Measurements from ENCODE around the gene SETMAR.
"Not testable (repeated sequence)": the region's sequence is repeated elsewhere in the genome, so short reads cannot be mapped to it uniquely, and the experiment has no call there.

The SETMAR gene

GRCh38 chr3:4313606-4314293, 10.6 kb downstream of the SETMAR start:
- no peak for DNase-seq (ENCODE audit: low spot score)

- no peak for DNase-seq (ENCODE audit: low spot score)
These were observed 11.5 kb downstream of the SETMAR start for GRCh38 chr3:4314688-4315087.

- no peak for DNase-seq (ENCODE audit: low spot score)
These were observed 17.1 kb downstream of the SETMAR start for GRCh38 chr3:4320096-4320911.

- no peak for DNase-seq (ENCODE audit: low spot score)
These were observed 18.6 kb downstream of the SETMAR start for GRCh38 chr3:4321732-4322131.

GRCh38 chr3:4322635-4323034, 19.5 kb downstream of the SETMAR start:
- no peak for DNase-seq (ENCODE audit: low spot score)

- no peak for DNase-seq (ENCODE audit: low spot score)
These were observed 20.3 kb downstream of the SETMAR start for GRCh38 chr3:4323246-4324027.

GRCh38 chr3:4326868-4327267, 23.7 kb downstream of the SETMAR start:
- DNase-seq (ENCODE audit: low spot score) = no peak

GRCh38 chr3:4329806-4330205, 26.6 kb downstream of the SETMAR start:
- not testable (repeated sequence) for DNase-seq (ENCODE audit: low spot score)

GRCh38 chr3:4332111-4332510, 28.9 kb downstream of the SETMAR start:
- no peak for DNase-seq (ENCODE audit: low spot score)

- no peak for DNase-seq (ENCODE audit: low spot score)
These were observed 29.4 kb downstream of the SETMAR start for GRCh38 chr3:4332574-4332973.

- no peak for DNase-seq (ENCODE audit: low spot score)
These were observed 29.8 kb downstream of the SETMAR start for GRCh38 chr3:4332991-4333390.

- DNase-seq (ENCODE audit: low spot score) = no peak
These were observed 31.4 kb downstream of the SETMAR start for GRCh38 chr3:4334548-4334947.

GRCh38 chr3:4335840-4336562, 32.8 kb downstream of the SETMAR start:
- DNase-seq (ENCODE audit: low spot score) = no peak

GRCh38 chr3:4336850-4337546, 33.8 kb downstream of the SETMAR start:
- DNase-seq (ENCODE audit: low spot score) = no peak

GRCh38 chr3:4338751-4339150, 35.6 kb downstream of the SETMAR start:
- no peak for DNase-seq (ENCODE audit: low spot score)

GRCh38 chr3:4340077-4340410, 36.9 kb downstream of the SETMAR start:
- DNase-seq (ENCODE audit: low spot score) = no peak

- DNase-seq (ENCODE audit: low spot score) = peak; percentile 30
These were observed 37.5 kb downstream of the SETMAR start for GRCh38 chr3:4340411-4341335.

GRCh38 chr3:4341336-4341675, 38.1 kb downstream of the SETMAR start:
- no peak for DNase-seq (ENCODE audit: low spot score)

GRCh38 chr3:4343258-4343657, 40.1 kb downstream of the SETMAR start:
- no peak for DNase-seq (ENCODE audit: low spot score)

- DNase-seq (ENCODE audit: low spot score) = peak; percentile 86
These were observed 47.6 kb downstream of the SETMAR start for GRCh38 chr3:4350789-4351163.

Data from Ammon's horn (tissue), 1 donor.